ENCODE data around the gene ATP11A.

DNA sequence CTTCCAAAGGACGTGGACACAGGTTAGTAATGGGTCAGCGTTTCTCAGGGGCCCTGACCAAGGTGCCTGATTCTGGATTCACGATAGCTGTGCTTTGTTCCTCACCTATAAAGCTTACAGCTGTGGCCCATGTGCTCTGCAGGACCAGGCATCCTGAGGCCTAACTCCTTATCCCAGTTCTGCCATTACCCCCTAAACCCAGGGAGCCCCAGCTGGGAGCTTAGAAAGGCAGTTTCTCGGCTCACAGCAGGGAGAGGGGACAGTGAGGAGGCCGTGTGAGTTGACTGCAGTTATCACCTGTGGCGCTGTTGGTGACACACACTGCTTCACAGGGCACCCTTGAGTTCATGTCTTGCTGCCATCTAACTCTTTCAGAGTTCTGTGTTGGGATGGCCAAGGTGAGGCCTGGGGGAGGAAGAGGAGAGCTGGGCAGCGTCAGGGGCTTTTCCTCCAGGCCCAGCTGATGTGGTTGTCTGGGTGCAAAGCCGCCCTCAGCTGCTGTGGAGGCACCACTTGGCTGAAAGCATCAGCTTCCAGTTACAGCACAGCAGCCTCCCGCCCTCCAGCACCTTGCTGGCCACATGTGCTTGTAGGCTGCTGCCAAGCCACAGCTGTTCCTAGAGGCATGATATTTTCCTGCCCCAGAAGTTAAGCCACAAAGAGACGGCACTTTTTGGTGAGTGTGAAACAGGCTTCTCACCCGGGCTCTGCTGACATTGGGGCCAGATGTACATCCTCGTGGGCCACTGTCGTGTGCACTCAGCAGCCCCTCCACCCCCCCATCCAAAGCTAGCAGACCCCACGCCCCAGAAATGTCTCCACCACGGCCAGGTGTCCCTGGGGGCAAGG lies 179.6 kb downstream of the ATP11A start:
- TF ChIP-seq, protein P1, sequence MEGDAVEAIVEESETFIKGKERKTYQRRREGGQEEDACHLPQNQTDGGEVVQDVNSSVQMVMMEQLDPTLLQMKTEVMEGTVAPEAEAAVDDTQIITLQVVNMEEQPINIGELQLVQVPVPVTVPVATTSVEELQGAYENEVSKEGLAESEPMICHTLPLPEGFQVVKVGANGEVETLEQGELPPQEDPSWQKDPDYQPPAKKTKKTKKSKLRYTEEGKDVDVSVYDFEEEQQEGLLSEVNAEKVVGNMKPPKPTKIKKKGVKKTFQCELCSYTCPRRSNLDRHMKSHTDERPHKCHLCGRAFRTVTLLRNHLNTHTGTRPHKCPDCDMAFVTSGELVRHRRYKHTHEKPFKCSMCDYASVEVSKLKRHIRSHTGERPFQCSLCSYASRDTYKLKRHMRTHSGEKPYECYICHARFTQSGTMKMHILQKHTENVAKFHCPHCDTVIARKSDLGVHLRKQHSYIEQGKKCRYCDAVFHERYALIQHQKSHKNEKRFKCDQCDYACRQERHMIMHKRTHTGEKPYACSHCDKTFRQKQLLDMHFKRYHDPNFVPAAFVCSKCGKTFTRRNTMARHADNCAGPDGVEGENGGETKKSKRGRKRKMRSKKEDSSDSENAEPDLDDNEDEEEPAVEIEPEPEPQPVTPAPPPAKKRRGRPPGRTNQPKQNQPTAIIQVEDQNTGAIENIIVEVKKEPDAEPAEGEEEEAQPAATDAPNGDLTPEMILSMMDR (conservative IDR thresholded peaks at IDR 0.05; ENCODE audit: low read depth in 2 of 2) = no peak
- TF ChIP-seq POLR2AphosphoS5 (IDR thresholded peaks at IDR 0.05; ENCODE audit: low read depth) (no peak), EZH2 (IDR thresholded peaks at IDR 0.05; ENCODE audit: low read depth, unreplicated experiment) (no peak), EZH2phosphoT487 (IDR thresholded peaks at IDR 0.05; ENCODE audit: unreplicated experiment) (no peak)

Measured in GM23338 (cell line).